ENCODE results near the gene TKTL1.
"Not testable (repeated sequence)": the region's sequence is repeated elsewhere in the genome, so short reads cannot be mapped to it uniquely, and the experiment has no call there.

The TKTL1 gene

GRCh38 chrX:154309041-154309775, 13.6 kb downstream of the TKTL1 start:
- no peak for DNase-seq (ENCODE audit: low read depth)

- DNase-seq (ENCODE audit: low read depth): peak; percentile 26
These were observed 15.3 kb downstream of the TKTL1 start for GRCh38 chrX:154310616-154311536.

GRCh38 chrX:154312116-154312515, 16.5 kb downstream of the TKTL1 start:
- no peak for DNase-seq (ENCODE audit: low read depth)

DNA sequence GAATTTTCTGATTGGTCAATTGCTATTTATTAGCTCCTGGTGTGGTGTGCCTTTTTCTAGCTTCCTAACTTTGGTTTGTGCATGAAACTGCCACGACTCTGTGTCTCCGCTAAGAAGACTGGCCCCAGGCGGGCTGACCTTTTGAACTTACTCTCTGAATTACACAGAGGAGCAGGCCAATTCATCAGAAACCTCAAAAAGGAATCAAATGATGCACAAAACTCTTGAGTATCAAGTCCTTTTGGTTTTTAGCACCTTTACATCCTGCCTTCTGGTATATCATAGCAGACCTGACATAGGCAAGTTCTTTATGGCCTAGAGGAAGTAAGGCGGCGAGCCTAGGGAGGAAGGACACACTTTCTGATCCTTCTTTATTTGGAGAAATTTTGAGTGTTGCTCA, 17.6 kb downstream of the TKTL1 start:
- DNase-seq (ENCODE audit: low read depth): no peak

DNA sequence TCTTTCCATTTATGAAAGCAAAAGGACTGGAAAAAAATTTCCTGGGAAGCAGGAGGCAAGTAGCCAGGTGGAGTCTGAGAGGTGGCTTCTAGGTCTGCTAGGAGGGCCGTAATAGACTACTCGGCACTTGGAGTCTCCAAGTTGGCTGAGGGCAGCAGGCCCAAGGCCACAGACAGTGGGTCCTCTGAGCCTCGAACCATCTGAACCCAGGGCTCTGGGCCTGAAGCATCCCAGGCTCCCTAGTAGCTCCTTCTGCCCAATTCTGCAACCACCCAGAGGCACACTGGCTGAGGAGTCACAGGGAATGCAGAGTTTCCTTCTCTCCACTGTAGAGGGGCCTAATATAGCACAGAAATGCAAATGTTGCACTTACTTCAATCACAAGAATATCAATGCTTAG, 19.8 kb downstream of the TKTL1 start:
- DNase-seq (ENCODE audit: low read depth): no peak

- peak; percentile 19 for DNase-seq (ENCODE audit: low read depth)
These were observed 21.9 kb downstream of the TKTL1 start for GRCh38 chrX:154317391-154317995.

DNA sequence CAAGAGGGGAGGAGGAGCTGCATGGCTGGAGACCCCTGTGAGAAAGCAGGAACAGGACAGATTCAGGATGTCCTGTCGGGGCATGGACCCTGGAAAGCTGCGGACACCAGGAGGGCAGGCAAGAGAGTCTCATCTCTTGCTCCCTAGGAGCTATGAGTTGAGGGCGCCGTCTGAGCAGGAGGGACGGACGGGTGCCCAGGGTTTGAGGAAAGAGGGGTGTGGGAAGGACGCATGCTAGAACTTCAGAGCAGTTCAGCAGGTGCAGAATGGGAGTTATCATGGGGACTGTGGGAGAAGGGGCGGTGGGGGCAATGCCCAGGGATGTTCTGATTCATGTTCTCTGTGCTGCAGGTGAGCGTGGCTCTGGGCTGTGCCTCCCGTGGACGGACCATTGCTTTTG, 24.8 kb downstream of the TKTL1 start:
- no peak for DNase-seq (ENCODE audit: low read depth)

DNA sequence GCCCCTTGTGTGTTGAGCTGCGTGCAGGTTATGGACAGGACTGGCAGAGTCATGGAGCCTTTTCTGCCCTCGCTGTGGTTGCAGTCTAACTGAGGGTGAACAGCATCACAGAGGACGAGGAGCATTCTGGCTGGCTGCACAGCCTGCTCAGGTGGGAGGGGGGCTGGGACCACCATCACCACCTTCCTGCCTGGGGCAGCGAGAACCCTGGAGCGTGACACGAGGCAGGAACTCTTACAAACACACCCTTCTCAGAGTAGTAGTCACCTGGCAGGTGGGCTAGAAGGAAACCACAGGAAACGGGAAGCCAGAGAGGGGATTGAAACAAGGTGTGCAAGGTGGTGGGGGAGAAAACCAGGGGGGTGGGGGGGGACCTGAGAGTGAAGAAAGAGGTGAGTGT, 25.6 kb downstream of the TKTL1 start:
- DNase-seq (ENCODE audit: low read depth): no peak

- no peak for DNase-seq (ENCODE audit: low read depth)
These were observed 26.0 kb downstream of the TKTL1 start for GRCh38 chrX:154321594-154321993.

DNA sequence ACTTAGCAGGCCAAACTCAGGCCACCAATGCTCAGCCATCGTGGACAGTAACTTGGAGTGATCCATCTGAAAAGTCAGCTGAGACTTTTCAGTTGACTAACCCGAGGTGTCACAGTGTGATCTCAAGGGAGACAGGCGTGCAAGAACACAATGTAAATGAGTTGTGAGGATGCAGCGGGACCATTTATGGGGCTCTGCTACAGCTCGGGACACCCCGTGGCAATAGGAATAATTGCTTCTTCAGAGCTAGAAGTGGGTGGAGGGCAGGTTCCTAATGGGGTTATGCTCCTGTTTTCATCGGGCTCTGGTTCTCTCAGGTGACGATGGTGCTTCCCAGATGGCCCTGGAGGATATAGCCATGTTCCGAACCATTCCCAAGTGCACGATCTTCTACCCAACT, 27.3 kb downstream of the TKTL1 start:
- no peak for DNase-seq (ENCODE audit: low read depth)

DNA sequence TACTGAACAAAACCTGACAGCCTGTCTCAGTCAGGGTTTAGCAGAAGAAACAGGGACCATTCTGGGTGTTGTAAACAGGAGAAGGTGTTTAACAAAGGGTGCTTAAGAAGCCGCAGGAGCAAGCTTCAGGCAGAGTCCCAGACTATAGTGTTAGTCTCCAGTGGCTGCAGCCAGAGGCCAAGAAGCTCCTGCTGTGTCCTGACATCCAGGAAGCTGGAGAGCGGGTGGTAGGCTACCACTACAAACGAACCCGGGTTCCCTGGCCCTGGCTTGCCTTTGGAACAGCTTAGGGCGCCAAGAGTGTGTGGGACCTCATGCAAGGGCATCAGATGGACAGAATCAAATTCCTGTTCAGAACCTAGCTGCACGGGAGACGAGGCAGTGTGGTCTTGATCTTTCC, 27.9 kb downstream of the TKTL1 start:
- DNase-seq (ENCODE audit: low read depth): no peak

- peak; percentile 29 for DNase-seq (ENCODE audit: low read depth)
These were observed 29.9 kb downstream of the TKTL1 start for GRCh38 chrX:154325541-154325940.

- DNase-seq (ENCODE audit: low read depth): no peak
These were observed 31.6 kb downstream of the TKTL1 start for GRCh38 chrX:154327038-154327820.

- no peak for DNase-seq (ENCODE audit: low read depth)
These were observed 33.1 kb downstream of the TKTL1 start for GRCh38 chrX:154328646-154329045.

DNA sequence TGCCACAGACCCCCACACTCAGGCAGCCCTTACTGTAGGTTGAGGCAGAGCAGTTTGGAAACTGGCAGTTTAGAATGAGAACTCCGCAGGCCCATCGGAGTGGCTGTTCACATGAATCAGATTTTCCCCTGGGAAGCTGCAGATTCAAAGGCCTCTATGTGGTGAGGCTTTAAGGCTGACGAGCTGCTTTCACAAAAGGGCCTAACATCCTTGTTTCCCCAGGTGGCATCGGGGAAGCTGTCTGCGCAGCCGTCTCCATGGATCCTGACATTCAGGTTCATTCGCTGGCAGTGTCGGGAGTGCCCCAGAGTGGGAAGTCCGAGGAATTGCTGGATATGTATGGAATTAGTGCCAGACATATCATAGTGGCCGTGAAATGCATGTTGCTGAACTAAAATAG, 33.7 kb downstream of the TKTL1 start:
- DNase-seq (ENCODE audit: low read depth): no peak

DNA sequence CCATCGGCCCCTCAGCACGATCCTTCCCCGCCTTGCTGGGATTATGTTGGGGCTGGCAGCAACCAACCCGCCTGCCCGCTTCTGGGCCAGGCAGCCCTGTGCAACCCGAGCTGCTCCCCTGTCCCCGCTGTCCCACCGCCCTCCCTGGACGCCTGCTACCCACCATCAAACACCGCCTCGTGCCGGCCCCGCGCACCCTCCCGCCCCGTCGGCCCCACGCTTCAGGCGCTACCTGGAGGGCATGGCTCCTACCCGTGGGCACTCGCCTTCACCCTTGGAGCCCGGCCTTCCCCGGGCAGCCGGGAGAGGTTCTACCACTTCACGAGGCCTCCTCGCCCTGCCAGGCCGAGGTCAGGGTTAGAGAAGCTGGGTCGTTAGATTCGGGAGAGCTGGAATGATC, 37.0 kb downstream of the TKTL1 start:
- no peak for DNase-seq (ENCODE audit: low read depth)

GRCh38 chrX:154333116-154333515, 37.5 kb downstream of the TKTL1 start:
- DNase-seq (ENCODE audit: low read depth): no peak

GRCh38 chrX:154333837-154334271, 38.3 kb downstream of the TKTL1 start:
- no peak for DNase-seq (ENCODE audit: low read depth)

DNA sequence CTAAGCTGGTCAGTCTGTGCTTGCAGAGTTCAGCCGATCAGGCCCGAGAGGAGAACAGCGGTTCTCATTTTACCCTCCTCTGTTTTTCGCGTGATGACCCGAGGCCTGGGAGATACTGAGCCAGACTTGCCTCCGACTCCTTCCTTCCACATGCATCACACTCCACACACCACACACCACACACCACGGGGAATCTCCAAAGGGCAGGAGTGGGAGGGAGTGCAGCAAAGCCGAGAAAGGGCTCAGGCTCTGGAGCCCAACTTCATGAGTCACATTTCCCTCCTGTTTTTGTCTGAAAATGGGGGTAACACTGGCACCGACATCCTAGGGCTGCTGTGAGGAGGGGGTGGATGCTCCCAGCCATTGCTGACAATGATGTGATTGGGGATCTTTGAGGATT, 38.9 kb downstream of the TKTL1 start:
- DNase-seq (ENCODE audit: low read depth): no peak

GRCh38 chrX:154341399-154342298, 46.1 kb downstream of the TKTL1 start:
- not testable (repeated sequence) for DNase-seq (ENCODE audit: low read depth)

DNA sequence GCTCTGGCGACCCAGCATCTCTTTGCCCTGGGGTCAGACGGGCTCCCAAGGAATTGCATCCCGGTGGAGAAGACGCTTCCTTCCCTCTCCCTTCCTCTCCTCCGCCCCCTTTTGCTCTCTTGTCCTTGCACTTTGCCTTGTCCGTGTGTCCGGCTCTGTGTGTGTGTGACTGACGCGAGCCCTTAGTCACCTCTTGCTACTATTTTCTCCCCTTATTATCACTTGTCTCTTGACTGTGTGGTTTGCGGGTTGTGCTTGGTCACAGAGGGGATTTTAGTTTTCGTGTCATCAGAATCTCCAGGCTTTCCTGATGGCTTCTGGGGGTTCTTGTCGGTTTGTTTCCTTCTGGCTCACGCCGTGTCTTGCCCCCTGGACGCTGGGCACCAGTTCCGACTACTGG, 47.5 kb downstream of the TKTL1 start:
- not testable (repeated sequence) for DNase-seq (ENCODE audit: low read depth)
